HG03060 (cell line): Measurements from ENCODE around the gene DCAF8.

Source experiments
- ATAC-seq: cut with Tn5 transposase; IDR thresholded peaks from one replicate; pipeline ENCODE4 v1.9.1; 2021; ENCODE audit warnings: low read depth, moderate number of reproducible peaks; ENCODE audit not compliant: unreplicated experiment

DCAF8 gene

DNA sequence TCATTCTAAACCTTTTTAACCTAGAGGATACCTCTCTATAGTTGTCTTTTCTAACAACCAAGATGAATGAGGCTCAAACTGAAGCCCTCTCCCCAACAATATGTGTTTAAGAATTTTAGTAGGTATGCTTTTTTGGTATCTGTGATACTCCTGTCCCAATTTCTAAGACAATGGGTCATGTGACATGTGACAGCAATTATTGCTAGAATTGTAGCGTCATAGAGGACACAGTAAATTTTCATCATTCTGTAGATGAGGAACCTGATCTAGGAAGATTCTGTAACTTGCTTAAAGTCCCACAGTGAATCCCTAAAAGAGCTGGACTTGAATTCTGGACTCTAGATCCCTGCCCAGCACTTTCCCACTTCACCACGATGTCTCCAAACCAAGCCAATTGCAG lies 83.6 kb downstream of the DCAF8 start:
- ATAC-seq: no peak

- ATAC-seq: no peak
These were observed 84.7 kb downstream of the DCAF8 start for GRCh38 chr1:160177667-160178066.

DNA sequence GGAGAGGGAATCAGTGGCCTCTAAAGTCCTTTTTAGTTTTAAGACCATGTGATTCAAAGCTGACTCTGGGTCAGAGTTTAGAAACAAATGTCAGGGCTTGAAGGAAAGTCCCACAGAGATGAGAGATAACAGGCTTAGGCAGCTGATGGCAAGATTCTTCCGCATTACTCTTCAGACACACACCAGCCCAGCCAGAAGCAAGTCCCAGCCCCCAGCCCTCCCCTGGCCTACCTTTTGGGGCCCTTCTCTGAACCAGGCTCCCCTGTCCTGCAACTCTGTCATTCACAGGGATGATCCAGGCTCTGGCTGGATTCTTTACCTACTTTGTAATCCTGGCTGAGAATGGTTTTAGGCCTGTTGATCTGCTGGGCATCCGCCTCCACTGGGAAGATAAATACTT lies 85.1 kb downstream of the DCAF8 start:
- ATAC-seq: no peak

DNA sequence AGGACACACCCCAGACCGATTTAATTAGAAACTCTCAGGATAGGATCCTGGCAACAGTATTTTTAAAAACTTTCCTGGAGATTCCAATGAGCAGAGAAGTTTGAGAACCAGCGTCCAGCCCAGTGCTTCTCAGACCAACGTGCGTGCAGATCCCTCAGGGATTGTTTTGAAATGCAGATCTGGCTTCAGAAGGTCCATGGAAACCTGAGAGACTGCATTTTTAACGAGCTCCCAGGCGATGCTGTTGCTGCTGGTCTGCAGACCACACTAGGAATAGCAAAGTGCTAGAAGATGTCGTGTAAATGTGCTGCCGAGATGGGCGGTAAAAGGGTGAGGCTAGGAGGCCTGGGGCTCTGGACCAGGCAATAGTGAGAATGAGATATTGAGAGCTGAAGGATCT lies 90.4 kb downstream of the DCAF8 start:
- no peak for ATAC-seq

DNA sequence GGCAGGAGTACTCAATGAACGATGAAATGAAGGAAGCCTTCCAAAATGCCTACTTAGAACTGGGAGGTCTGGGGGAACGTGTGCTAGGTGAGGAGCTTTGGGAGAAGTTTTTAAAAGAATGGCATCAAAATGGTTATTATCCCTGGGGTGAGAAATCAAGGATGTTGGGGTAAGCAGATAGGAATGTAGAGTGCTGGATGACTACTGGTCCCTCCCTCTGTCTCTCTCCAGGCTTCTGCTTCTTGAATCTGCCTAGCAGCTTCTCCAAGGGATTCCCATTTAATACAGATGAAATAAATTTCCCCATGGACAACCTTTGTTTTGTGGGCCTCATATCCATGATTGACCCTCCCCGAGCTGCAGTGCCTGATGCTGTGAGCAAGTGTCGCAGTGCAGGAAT lies 91.0 kb downstream of the DCAF8 start:
- ATAC-seq: no peak

DNA sequence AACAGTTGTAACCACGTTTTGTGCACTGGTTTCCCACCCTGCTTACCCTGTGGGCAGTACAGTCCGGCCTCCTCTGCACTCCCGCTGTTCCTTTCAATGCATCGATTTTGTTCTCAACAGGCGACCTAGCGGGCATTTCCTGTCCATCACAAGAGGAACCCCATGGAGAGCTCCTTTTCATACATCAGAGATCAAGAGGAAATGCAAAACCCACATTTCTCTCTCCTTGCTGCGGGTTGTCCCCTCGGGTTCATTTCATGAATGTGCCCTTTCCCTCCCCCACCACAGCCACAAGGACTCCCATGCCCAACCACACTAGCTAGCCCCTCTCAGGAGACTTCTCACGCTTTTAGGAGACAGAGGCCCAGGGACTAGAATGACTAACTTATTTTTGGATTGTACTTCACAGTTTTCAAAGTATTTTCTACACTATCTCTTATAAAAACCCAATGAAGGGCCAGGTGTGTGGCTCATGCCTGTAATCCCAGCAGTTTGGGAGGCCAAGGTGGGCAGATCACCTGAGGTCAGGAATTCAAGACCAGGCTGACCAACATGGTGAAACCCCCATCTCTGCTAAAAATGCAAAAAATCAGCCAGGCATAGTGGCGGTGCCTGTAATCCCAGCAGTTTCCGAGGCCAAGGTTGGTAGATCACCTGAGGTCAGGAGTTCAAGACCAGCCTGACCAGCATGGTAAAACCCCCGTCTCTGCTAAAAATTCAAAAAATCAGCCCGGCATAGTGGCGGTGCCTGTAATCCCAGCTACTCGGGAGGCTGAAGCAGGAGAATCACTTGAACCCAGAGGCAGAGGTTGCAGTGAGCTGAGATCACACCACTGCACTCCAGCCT lies 92.6 kb downstream of the DCAF8 start:
- ATAC-seq: peak; percentile 42

GRCh38 chr1:160168609-160169369 lies 93.6 kb downstream of the DCAF8 start:
- no peak for ATAC-seq

DNA sequence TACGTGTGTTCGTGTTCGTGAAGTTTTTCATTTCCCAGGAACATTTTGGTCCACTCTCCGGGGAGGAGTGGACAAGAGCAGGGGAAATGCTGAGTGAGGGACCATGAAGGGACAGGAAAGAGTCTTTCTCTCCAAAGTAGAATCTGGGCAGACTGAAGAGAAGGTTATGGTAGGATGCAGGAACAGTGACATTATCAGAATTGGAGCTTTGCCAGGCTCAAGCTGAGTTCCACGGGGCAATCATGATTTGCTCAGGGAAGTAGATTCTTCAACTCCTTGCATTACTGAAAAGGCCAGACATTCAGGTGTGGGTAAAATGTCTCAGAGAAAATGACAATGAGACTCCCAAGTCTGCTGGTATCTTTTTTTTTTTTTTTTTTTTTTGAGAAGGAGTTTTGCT lies 94.3 kb downstream of the DCAF8 start:
- ATAC-seq: no peak

GRCh38 chr1:160167580-160167979 lies 94.8 kb downstream of the DCAF8 start:
- no peak for ATAC-seq

- ATAC-seq: no peak
These were observed 95.3 kb downstream of the DCAF8 start for GRCh38 chr1:160167056-160167455.

DNA sequence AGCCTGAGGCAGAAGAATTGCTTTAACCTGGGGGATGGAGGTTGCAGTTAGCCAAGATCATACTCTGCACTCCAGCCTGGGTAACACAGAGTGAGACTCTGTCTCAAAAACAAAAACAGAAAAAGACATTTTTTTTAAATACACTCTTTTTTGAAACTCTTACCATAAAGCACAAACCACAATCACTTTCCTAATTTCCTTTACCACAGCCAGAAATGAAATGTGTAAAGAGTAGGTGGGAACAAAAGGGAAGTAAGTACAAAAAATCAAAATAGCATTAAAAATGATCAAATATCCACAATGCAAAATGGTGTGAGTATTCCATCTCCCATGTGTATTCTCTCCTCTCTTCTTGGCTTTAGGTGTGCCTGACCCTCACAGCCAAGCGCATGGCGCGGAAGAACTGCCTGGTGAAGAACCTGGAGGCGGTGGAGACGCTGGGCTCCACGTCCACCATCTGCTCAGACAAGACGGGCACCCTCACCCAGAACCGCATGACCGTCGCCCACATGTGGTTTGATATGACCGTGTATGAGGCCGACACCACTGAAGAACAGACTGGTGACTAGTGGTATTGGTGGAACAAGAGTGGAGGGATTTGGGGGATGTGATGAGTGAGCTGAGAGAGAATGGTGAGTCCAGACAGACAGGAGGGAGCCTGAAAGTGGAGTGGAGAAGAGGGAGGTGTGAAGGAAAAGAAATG lies 96.0 kb downstream of the DCAF8 start:
- no peak for ATAC-seq
